Activated B cell treated with CpG ODN at 0.5 μM for 24 hours (primary cell): ENCODE data around the gene BNC2. TPM values are rescaled to one million over a fixed set of nuclear protein-coding genes. Genes with fewer than 3 reads are reported as not detected.

Experiments
- ATAC-seq: fragments of 200-7000 bp; cut with Tn5 transposase; one replicate; pipeline ENCODE4 v1.10.0; 2021; ENCODE audit warnings: low read depth, mild to moderate bottlenecking, moderate library complexity
- CTCF ChIA-PET: fragments of 350-600 bp; sonication (Branson Sonifier 250); formaldehyde crosslinking; loops from one replicate; lab custom pipeline; 2021; ENCODE audit warnings: antibody characterized with exemption; lab: Charles Lee
- POLR2A ChIA-PET: fragments of 350-600 bp; sonication (Branson Sonifier 250); formaldehyde crosslinking; loops from one replicate; lab custom pipeline; 2021; ENCODE audit warnings: antibody characterized with exemption; lab: Charles Lee
- DNase-seq: peaks from one replicate; pipeline ENCODE4 v3.0.0; 2022
- H3K27ac Mint-ChIP-seq: one replicate; pipeline ENCODE4 v1.8.0; 2020; ENCODE audit warnings: mixed read lengths
- H3K27me3 Mint-ChIP-seq: one replicate; pipeline ENCODE4 v1.8.0; 2021; ENCODE audit warnings: mixed read lengths
- H3K36me3 Mint-ChIP-seq: one replicate; pipeline ENCODE4 v1.8.0; 2021; ENCODE audit warnings: low read depth, mixed read lengths
- H3K4me1 Mint-ChIP-seq: one replicate; pipeline ENCODE4 v1.8.0; 2021; ENCODE audit warnings: mixed read lengths
- H3K4me3 Mint-ChIP-seq: one replicate; pipeline ENCODE4 v1.8.0; 2020; ENCODE audit warnings: mild to moderate bottlenecking, mixed read lengths
- H3K9me3 Mint-ChIP-seq: one replicate; pipeline ENCODE4 v1.8.0; 2020; ENCODE audit warnings: mixed read lengths
- CTCF ChIP-seq: fragments of 200-600 bp; IDR thresholded peaks from one replicate; pipeline ENCODE4 v1.8.0; 2022; ENCODE audit warnings: antibody characterized with exemption, mild to moderate bottlenecking
- intact Hi-C: fragments of 100-400 bp; cut with micrococcal nuclease; formaldehyde crosslinking; loops from one replicate; pipeline ENCODE4 v1.15.1; 2024
- total RNA-seq: library from RNA; stranded (reverse); gene quantifications from 2 replicates; pipeline ENCODE4 v1.2.3, GENCODE V29; 2022

Gene BNC2
- total RNA-seq, 1 donor from 2014 or later = not detected

- no peak for ATAC-seq
- no peak overlapping the region for H3K27ac Mint-ChIP-seq
- DNase-seq = no peak
- no peaks in the 10 kb centered on the region for H3K36me3 Mint-ChIP-seq
- POLR2A ChIA-PET = no interaction called here
- H3K4me3 Mint-ChIP-seq = no peak overlapping the region
- no peak for TF ChIP-seq CTCF
- H3K4me1 Mint-ChIP-seq = no peaks in the 10 kb centered on the region
- H3K27me3 Mint-ChIP-seq = peaks cover 28% of the 10 kb centered on the region
- CTCF ChIA-PET = no interaction called here
- intact Hi-C loops = no loop called here
- H3K9me3 Mint-ChIP-seq = no peaks in the 10 kb centered on the region
These were observed 145.4 kb downstream of the BNC2 start for GRCh38 chr9:16725066-16725465.

GRCh38 chr9:16721972-16722371 is 148.5 kb downstream of the BNC2 start:
- intact Hi-C loops = no loop called here
- ChIA-PET POLR2A (no interaction called here), CTCF (no interaction called here)
- no peak for ATAC-seq
- Mint-ChIP-seq H3K4me3 (no peak overlapping the region), H3K27ac (no peak overlapping the region), H3K27me3 (peaks cover 10% of the 10 kb centered on the region), H3K9me3 (no peaks in the 10 kb centered on the region), H3K36me3 (no peaks in the 10 kb centered on the region), H3K4me1 (no peaks in the 10 kb centered on the region)
- no peak for TF ChIP-seq CTCF
- DNase-seq = no peak

- ChIA-PET POLR2A (no interaction called here), CTCF (no interaction called here)
- DNase-seq (no peak), ATAC-seq (no peak)
- TF ChIP-seq CTCF = no peak
- H3K27ac Mint-ChIP-seq = no peak overlapping the region
- no peak overlapping the region for H3K4me3 Mint-ChIP-seq
- H3K4me1 Mint-ChIP-seq = no peaks in the 10 kb centered on the region
- H3K9me3 Mint-ChIP-seq = no peaks in the 10 kb centered on the region
- intact Hi-C loops = no loop called here
- H3K36me3 Mint-ChIP-seq = no peaks in the 10 kb centered on the region
- H3K27me3 Mint-ChIP-seq = no peaks in the 10 kb centered on the region
These were observed 150.1 kb downstream of the BNC2 start for GRCh38 chr9:16720386-16720785.

DNA sequence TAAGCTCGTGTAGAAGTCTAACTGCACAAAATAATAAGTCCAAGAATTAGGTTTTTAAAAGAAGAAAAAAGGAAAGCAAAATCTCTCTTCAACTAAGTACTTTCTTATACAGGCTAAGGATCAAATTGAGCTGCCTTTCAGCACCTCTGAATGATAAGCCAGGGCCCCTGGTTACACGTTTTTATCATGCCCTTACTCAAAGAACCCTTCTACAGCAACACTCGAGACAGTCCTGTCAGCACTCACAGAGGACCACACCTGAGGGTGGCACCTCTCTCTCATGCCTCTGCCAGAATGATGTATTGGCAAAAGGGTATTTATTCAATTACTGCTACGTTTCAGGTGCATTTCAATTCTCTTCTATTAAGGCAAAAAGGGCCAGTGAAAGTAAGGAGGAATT is 150.5 kb downstream of the BNC2 start:
- no peak for TF ChIP-seq CTCF
- Mint-ChIP-seq H3K27me3 (no peaks in the 10 kb centered on the region), H3K36me3 (no peaks in the 10 kb centered on the region), H3K9me3 (no peaks in the 10 kb centered on the region), H3K27ac (no peak overlapping the region), H3K4me3 (no peak overlapping the region), H3K4me1 (no peaks in the 10 kb centered on the region)
- intact Hi-C loops = no loop called here
- DNase-seq (no peak), ATAC-seq (no peak)
- ChIA-PET POLR2A (no interaction called here), CTCF (no interaction called here)

DNA sequence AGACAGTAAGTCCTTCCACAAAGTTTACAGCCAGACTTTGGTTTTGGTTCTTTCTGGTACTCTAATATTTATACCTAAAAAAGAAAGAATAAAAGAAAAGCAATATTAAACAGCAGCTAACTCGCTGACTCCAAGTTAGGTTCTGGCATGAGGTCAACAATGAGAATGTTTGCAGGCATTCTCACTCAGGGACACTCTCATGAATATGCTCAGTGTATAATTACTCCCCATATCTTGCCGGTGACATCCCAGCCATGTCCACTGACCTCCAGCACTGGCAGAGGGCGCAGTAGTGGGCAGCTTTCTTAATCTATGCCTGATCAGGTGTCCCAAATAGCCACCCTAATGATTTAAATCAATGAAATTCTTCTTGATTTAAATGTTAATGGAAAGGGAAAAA is 151.5 kb downstream of the BNC2 start:
- no peaks in the 10 kb centered on the region for H3K27me3 Mint-ChIP-seq
- no peak for ATAC-seq
- intact Hi-C loops = no loop called here
- no peak for DNase-seq
- H3K27ac Mint-ChIP-seq = no peak overlapping the region
- ChIA-PET CTCF (no interaction called here), POLR2A (no interaction called here)
- no peak for TF ChIP-seq CTCF
- no peaks in the 10 kb centered on the region for H3K9me3 Mint-ChIP-seq
- H3K4me1 Mint-ChIP-seq = no peaks in the 10 kb centered on the region
- no peak overlapping the region for H3K4me3 Mint-ChIP-seq
- H3K36me3 Mint-ChIP-seq = no peaks in the 10 kb centered on the region
